Cardiac septum (tissue), 1 donor: ENCODE measurements around the gene NAGA. TPM values are rescaled to one million over a fixed set of nuclear protein-coding genes. Genes with fewer than 3 reads are reported as not detected.
A peak's percentile ranks its signal among the peaks of the same experiment; 100 is the strongest.

Source experiments
- DNase-seq: peaks from one replicate; pipeline ENCODE4 v3.0.0-alpha.2; 2020; ENCODE audit warnings: low spot score
- intact Hi-C: fragments of 100-400 bp; cut with DNase I; formaldehyde crosslinking; loops from one replicate; pipeline ENCODE4 v1.14.0; 2022
- total RNA-seq: library from RNA; stranded (reverse); fragmentation: NEBNext Ultra II Directional; extraction: Animal tissue kit (Norgen Biotek cat#: 25700); gene quantifications from one replicate; pipeline ENCODE4 v1.2.1, GENCODE V29; 2021
- donor health status: DM: no; HTN: no; CAD: no.

NAGA gene
- total RNA-seq, 1 donor from 2014 or later = 11.2 TPM

DNA sequence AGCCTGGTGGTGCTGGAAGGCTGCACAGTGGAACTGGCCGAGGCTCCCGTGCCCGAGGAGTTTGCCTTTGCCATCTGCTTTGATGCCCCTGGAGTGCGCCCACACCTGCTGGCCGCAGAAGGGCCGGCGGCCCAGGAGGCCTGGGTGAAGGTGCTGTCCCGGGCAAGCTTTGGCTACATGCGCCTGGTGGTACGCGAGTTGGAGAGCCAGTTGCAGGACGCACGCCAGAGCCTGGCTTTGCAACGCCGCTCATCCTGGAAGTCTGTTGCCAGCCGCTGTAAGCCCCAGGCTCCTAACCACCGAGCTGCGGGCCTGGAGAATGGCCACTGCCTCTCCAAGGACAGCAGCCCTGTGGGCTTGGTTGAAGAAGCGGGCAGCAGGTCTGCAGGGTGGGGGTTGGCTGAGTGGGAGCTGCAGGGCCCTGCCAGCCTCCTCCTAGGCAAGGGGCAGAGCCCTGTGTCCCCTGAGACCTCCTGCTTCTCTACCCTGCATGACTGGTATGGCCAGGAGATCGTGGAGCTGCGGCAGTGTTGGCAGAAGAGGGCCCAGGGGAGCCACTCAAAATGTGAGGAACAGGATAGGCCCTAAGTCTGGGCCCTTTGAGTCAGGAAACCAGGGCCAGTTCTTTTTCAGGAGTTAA lies 7.0 kb upstream of the NAGA start:
- DNase-seq = peak; percentile 59
- intact Hi-C loops = loop anchor here (10.0 kb wide), 1 partner anchor 393 kb away; the partner anchor contains the start of gene SNU13

GRCh38 chr22:42076764-42077485 lies 6.3 kb upstream of the NAGA start:
- DNase-seq = peak; percentile 68
- intact Hi-C loops = loop anchor here (10.0 kb wide), 1 partner anchor 392 kb away; the partner anchor contains the start of gene SNU13

GRCh38 chr22:42074846-42075676 lies 4.4 kb upstream of the NAGA start:
- peak; percentile 72 for DNase-seq
- intact Hi-C loops = loop anchor here (5.0 to 10.0 kb wide), 2 partner anchors 367 to 390 kb away; partner anchors contain the start of gene SNU13

- no peak for DNase-seq
- intact Hi-C loops = loop anchor here (5.0 to 10.0 kb wide), 2 partner anchors 368 to 389 kb away; partner anchors contain the start of gene SNU13
These were observed 3.7 kb upstream of the NAGA start, which contains the start of gene PHETA2 for GRCh38 chr22:42074132-42074811. TSS of gene PHETA2 (plus strand) at chr22:42074248. CDS start at chr22:42077294, 3,046 bp downstream.

GRCh38 chr22:42073621-42074041 lies 3.0 kb upstream of the NAGA start:
- no peak for DNase-seq
- intact Hi-C loops = loop anchor here (5.0 to 10.0 kb wide), 2 partner anchors 369 to 389 kb away; partner anchors contain the start of gene SNU13

GRCh38 chr22:42072606-42073330 lies 2.2 kb upstream of the NAGA start:
- intact Hi-C loops = loop anchor here (5.0 to 10.0 kb wide), 2 partner anchors 370 to 388 kb away; partner anchors contain the start of gene SNU13
- peak; percentile 24 for DNase-seq

DNA sequence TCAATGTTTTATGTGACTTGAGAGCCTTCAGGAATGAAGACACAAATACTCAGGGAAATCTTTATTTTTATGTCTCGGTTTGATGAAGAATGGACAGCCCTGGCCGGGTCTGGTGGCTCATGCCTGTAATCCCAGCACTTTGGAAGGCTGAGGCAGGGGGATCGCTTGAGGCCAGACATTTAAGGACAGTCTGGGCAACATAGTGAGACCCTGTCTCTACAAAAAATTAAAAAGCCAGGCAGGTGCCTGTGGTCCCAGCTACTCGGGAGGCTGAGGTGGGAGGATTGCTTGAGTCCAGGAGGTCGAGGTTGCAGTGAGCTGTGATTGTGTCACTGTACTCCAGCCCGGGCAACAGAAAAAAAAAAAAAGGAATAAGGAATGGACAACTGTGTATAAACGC lies 896 bp upstream of the NAGA start:
- intact Hi-C loops = loop anchor here (5.0 to 10.0 kb wide), 2 partner anchors 371 to 387 kb away; partner anchors contain the start of gene SNU13
- peak; percentile 51 for DNase-seq

- intact Hi-C loops = loop anchor here (5.0 to 10.0 kb wide), 2 partner anchors 372 to 385 kb away; partner anchors contain the start of gene SNU13
- DNase-seq = peak; percentile 5
These were observed 653 bp downstream of the NAGA start for GRCh38 chr22:42069801-42070516.

DNA sequence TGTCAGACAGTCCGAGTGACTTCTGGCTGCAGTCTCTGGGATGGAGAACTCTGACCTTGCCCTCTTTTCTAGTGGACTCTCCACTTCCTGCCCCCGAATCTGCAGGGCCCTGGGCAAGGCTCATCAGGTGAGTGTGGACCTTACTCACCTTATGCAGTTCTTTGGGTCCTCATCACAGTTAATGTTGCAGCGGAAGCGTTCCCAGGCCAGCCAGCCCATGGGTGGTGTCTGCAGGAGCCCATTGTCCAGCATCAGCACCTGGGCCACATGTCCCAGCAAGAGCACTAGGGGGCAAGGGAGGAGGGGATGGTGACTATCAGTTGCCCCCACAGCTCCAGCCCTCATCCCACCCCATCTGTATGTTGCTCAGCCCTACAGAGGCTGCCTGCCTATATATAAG lies 2.3 kb downstream of the NAGA start:
- no peak for DNase-seq
- intact Hi-C loops = no loop called here

GRCh38 chr22:42067671-42068251 lies 2.9 kb downstream of the NAGA start:
- intact Hi-C loops = no loop called here

GRCh38 chr22:42066937-42067336 lies 3.7 kb downstream of the NAGA start:
- DNase-seq = peak; percentile 70
- intact Hi-C loops = no loop called here

More at GRCh38 chr22:42067671-42068251, 2.9 kb downstream of the NAGA start:
- peak; percentile 56 for DNase-seq

- intact Hi-C loops = no loop called here
- peak; percentile 59 for DNase-seq
These were observed 4.4 kb downstream of the NAGA start for GRCh38 chr22:42066126-42066761.

GRCh38 chr22:42065438-42066125 lies 5.0 kb downstream of the NAGA start:
- peak; percentile 58 for DNase-seq
- intact Hi-C loops = no loop called here

- no peak for DNase-seq
- intact Hi-C loops = no loop called here
These were observed 6.0 kb downstream of the NAGA start for GRCh38 chr22:42064629-42065028.

- no peak for DNase-seq
- intact Hi-C loops = no loop called here
These were observed 8.0 kb downstream of the NAGA start for GRCh38 chr22:42062506-42063170.

GRCh38 chr22:42061041-42061440 lies 9.6 kb downstream of the NAGA start:
- no peak for DNase-seq
- intact Hi-C loops = no loop called here
